ENCODE measurements around the gene B3GAT1.

Gene B3GAT1

GRCh38 chr11:134407923-134408322 lies 4.1 kb downstream of the B3GAT1 start:
- no peak for DNase-seq

DNA sequence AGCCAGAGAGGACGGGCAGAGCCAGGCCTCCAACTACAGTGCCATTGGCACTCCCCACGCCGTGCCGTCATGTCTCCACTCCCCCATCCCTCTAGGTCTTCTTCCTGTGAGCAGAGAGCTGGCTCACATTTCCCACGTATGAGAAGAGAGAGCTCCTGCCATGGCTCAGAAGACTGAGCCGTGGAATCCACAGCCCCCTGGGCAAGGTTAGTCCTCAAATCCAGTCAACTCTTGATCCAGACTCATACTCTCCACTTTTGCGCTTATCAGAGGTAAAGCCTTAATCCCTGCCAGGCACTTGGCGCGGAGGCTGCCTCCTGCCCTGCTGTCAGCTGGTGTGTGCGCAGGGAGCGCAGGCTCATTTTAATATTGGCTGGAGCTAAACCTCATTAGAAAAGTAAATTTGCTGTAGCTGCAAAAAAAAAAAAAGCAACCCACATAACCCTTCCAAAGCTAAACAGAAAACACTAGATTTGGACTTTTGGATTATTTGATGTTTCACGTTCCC lies 4.7 kb downstream of the B3GAT1 start:
- DNase-seq: no peak

- DNase-seq: no peak
Observed at GRCh38 chr11:134406264-134407185, 5.5 kb downstream of the B3GAT1 start.

DNA sequence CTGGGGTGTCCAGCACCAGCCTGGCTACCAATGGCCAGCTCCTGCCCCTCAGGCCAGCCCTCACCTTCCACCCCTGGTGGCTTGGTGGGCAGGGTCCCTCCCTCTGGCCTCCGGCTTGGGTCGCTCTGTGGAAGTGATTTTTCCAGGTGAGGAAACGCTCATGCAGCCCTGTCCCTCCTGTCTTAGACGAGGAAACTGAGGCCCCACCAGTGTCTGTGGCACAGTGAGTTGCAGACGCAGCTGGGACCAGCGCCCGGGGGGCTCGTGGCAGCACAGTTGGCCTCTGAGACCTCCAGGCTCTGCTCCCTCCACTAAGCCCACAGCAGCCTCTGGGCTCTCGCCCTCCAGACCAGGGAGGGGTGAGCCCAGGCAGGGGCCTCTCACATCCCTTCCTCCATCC lies 6.2 kb downstream of the B3GAT1 start:
- DNase-seq: no peak

DNA sequence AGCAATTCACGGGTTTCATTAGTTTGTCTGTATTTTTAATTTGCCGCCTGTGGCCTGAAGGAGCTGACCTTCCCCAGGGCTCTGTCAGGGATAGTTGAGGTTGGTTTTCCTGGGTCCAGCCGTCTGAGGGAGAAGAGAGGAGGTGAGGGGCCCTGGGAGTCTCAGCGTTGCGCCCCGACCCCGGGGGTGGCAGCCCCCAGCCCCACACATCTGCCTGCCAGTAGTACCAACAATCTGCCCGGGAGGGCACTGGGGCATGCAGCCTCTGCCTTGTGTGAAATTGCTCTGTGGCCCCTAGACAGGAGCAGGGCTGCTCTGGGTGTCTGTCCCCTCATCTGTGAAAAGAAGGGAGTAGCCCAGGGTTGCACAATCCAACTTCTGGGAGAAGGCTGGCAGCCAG lies 6.6 kb downstream of the B3GAT1 start:
- no peak for DNase-seq

GRCh38 chr11:134404575-134405341 lies 7.3 kb downstream of the B3GAT1 start:
- no peak for DNase-seq

GRCh38 chr11:134402910-134403309 lies 9.1 kb downstream of the B3GAT1 start:
- DNase-seq: no peak

DNA sequence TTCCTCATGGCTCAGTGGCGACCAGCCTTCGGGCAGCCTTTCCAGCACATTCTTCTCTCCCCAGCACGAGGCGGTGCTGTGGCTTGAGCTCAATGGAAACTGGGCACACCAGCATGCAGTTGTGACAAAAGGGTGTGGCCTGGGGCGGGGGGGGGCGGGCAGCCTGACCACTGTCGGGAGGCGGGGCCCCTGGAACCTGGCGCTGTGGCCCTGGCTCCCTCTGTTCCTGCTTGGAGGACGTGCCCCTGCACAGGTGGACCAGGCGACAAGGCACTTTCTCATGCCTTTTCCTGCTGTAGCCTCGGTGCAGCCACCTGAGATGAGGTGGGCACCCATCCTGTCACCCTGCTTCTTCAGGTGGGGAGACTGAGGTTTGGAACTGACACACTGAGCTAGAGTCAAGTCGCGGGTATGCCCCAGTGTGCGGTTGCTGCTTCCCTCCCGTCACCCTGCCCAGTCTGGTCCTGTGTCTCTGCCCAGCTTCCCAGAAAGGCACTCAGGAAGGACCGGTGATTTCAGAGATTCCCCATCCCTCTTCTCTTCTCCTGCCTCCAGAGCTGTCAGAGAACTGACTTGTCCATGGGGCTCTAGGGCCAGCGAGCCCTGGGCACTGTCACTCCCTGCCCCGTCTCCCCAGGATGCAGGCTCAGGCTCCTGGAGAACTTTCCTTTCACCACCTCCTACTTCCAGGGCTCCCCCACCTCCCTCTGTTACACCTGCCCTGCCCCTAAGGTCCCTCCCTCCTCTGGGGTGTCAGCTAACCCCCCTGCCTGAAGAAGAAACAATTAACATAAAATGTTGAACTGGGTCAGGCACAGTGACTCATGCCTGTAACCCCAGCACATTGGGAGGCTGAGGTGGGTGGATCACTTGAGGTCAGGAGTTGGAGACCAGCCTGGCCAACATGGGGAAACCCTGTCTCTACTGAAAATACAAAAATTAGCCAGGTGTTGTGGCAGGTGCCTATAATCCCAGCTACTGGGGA lies 9.9 kb downstream of the B3GAT1 start:
- DNase-seq: no peak

GRCh38 chr11:134399996-134400395 lies 12.0 kb downstream of the B3GAT1 start:
- no peak for DNase-seq

DNA sequence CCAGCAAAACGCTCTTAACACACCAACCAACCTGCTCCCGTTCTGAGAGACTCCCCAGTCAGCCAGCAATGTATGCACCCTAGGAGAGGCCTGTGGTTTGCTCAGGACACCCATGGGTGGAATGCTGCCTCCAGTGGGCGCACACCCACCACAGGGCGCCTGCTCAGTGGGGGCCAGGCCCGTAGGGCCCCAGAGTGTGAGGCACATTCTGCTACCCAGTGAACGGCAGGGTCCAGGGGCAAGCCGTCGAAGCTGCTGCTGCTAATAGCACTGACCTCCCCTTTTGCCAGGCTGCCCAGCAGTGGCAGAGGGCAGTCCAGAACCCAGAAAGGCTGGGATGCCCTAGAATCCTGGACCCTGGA lies 12.8 kb downstream of the B3GAT1 start:
- DNase-seq: no peak

DNA sequence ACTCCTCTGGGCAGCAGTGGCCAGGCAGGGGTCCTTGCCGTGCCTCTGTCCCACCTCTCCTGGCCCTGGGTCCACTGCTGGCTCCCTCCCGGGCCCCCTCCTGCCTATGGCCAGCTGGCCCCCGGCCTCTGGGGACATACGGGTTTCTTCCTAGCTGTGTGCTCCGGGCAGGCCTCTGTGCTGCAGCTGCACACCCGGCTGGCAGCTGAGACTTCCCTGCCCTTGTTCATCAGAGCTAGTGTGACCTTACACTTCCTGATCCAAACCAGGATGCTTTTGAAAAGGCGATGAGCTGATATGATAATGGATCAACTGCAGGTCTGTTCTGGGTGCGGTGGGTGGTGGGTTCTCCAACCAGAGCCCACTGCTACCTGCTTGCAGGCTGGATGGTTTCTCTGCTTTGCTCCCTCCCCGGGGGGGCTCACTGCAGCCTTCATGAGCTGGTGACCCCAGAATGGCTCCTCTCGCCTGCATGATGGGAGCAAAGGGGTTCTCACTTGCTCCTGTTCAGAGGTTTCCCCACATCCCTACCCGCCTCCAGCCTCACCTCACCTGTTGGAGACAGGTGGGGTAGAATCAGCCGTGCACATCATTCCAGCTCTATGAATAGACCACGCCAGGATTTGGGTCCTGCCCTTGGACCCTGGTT lies 13.3 kb downstream of the B3GAT1 start:
- no peak for DNase-seq

DNA sequence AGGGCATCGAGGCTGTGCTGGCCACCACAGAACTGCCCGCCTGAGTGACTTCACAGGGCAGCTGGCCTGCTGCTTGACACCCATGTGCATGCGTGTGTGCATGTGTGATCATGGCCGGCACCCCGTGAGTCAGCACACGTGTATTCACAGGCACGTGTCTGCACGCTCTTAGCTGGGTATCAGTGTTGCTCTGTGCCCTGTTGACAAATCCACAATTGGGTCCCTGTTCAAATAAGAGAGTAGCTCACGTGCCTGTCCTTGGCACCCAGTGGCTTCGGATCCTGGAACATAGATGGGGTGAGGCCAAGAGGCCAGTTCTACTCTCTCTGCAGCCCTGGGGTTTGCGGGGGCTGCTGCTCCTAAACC lies 14.0 kb downstream of the B3GAT1 start:
- no peak for DNase-seq

DNA sequence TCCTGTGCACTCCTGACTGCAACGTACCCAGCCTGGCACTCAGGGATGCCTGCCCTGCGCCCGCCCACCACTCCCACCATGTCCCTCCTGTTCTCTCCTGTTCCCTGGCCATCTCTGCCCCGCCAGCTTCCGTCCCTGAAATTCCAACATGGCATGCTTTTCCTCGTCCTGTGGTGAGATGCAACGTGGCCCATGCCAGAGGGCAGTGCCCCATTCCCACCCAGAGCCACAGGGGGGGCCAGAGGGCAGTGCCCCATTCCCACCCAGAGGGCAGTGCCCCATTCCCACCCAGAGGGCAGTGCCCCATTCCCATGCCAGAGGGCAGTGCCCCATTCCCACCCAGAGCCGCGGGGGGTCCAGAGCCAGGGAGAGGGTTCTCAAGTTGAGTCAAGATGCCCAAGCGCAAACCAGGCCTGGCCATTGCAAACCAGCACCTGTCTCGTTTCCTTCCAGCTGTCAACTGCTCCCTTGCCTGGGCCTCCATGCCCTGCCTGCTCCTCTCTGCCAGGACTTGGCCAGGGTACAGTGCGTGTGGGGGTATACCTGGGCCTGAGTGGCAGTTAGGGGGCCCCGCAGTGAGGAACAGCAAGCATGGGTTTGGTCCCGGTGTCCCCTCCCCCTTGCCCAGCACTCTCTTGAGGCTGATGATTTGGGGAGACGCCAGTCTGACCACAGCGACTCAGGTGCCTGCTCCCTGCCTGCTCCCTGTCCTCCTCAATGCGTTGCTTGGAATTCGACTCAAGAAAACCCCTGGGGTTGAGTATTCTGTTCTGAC lies 14.6 kb downstream of the B3GAT1 start:
- DNase-seq: no peak

GRCh38 chr11:134395002-134395401 lies 17.0 kb downstream of the B3GAT1 start:
- no peak for DNase-seq

- DNase-seq: no peak
Observed at GRCh38 chr11:134394311-134394710, 17.7 kb downstream of the B3GAT1 start.

- DNase-seq: no peak
Observed at GRCh38 chr11:134393638-134394037, 18.4 kb downstream of the B3GAT1 start.

DNA sequence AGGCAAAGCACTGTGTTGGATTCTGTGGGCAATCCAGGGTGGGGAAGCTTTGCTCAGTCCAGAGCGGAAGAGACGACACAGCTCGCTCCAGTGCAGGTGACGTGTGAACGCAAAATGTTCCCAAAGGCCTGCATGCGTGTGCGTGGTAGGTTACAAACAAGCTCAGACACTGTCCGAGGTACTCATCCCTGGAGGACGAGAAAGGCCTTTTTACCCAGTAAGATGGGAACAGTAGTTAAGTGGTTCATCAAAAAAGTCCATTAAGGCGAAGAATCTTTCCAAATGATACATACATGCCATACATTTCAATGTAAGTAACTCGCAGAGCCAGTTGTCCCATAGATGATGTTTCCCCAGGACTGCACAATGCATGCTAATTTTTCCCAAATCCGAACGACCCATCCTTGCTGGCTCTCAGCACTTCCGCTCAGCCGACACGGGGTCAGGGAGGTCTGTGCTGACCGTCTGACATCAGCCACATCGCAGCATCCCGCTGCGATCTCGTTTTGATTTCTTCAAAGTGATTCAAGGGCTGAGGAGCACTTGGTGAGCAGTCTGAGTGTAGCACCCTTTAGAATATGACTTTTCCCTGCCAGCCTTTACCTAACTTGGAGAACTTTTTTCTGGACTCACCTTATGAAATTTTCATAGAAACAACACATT lies 19.0 kb downstream of the B3GAT1 start:
- no peak for DNase-seq

DNA sequence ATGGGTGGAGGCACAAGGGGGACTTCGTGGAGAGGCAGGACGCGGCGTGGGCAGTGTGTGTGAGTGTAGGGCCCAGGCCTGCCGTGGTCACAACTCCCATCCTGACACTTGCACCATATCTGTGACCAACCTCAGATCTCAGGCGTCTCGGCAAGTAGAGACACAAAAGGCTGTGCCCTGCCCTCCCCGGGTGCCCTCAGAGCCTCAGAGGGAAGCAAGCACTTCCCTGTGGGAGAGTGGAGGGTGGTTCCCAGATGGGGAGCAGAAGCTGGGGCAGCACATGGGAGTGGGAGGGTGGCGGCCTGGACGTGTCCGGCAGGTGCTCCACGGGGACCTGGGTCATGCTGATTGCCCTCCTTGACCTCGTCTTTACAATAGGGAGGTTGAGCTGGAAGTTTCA lies 20.4 kb downstream of the B3GAT1 start:
- DNase-seq: no peak

GRCh38 chr11:134390706-134391569 lies 21.1 kb downstream of the B3GAT1 start:
- no peak for DNase-seq

All from NCI-H345 (cell line).